Measurements from ENCODE around the gene SLC45A3. TPM values are rescaled to one million over a fixed set of nuclear protein-coding genes. Genes with fewer than 3 reads are reported as not detected.

Gene SLC45A3
- total RNA-seq, 4 donors from 2014 or later, result 1.4 to 6.7 (median 2.6) TPM

GRCh38 chr1:205662135-205662738, 18.1 kb downstream of the SLC45A3 start:
- 83 to 88% methylated on average over 14 to 15 of the region's 15 CpGs for WGBS, 2 donors
- intact Hi-C loops (cut with DNase I), result loop anchor here (5.0 to 10.0 kb wide), 2 partner anchors 40 to 253 kb away; no protein-coding TSS in a partner anchor

GRCh38 chr1:205661429-205662134, 18.7 kb downstream of the SLC45A3 start:
- no peak for TF ChIP-seq POLR2A (IDR thresholded peaks at IDR 0.05)
- TF ChIP-seq CTCF (IDR thresholded peaks at IDR 0.05), result no peak
- Histone ChIP-seq H3K27ac (no peak overlapping the region), H3K27me3 (no peaks in the 10 kb centered on the region), H3K9me3 (no peaks in the 10 kb centered on the region), H3K36me3 (no peaks in the 10 kb centered on the region), H3K4me3 (replicated peaks in 1 of 3) (no peak overlapping the region), H3K4me1 (peaks cover 6 to 11% of the 10 kb centered on the region in 2 donors)
- no peak for DNase-seq
- intact Hi-C loops (cut with DNase I), result loop anchor here (5.0 to 10.0 kb wide), 2 partner anchors 41 to 253 kb away; no protein-coding TSS in a partner anchor
- WGBS, 2 donors, result 55 to 76% methylated on average over 6 to 15 of the region's 16 CpGs

More at GRCh38 chr1:205662135-205662738, 18.1 kb downstream of the SLC45A3 start:
- no peak for TF ChIP-seq CTCF (IDR thresholded peaks at IDR 0.05)
- no peak for TF ChIP-seq POLR2A (IDR thresholded peaks at IDR 0.05)
- no peak for DNase-seq
- Histone ChIP-seq H3K36me3 (no peaks in the 10 kb centered on the region), H3K4me3 (replicated peaks in 1 of 3) (no peak overlapping the region), H3K27me3 (no peaks in the 10 kb centered on the region), H3K4me1 (peaks cover 6 to 11% of the 10 kb centered on the region in 2 donors), H3K9me3 (no peaks in the 10 kb centered on the region), H3K27ac (no peak overlapping the region)

GRCh38 chr1:205660361-205660760, 19.9 kb downstream of the SLC45A3 start:
- Histone ChIP-seq H3K27me3 (no peaks in the 10 kb centered on the region), H3K9me3 (no peaks in the 10 kb centered on the region), H3K4me1 (peaks cover 6 to 11% of the 10 kb centered on the region in 2 donors), H3K4me3 (replicated peaks in 1 of 3) (no peak overlapping the region), H3K27ac (no peak overlapping the region), H3K36me3 (no peaks in the 10 kb centered on the region)
- 81 to 93% methylated on average over 3 to 5 of the region's 8 CpGs for WGBS, 2 donors
- TF ChIP-seq CTCF (IDR thresholded peaks at IDR 0.05) (no peak), POLR2A (IDR thresholded peaks at IDR 0.05) (no peak)
- DNase-seq, result no peak
- intact Hi-C loops (cut with DNase I), result loop anchor here (5.0 to 10.0 kb wide), 2 partner anchors 42 to 254 kb away; no protein-coding TSS in a partner anchor

- H3K27ac ChIP-seq, result no peak overlapping the region
- intact Hi-C loops (cut with DNase I), result loop anchor here (5.0 to 10.0 kb wide), 2 partner anchors 124 to 318 kb away; no protein-coding TSS in a partner anchor
- 28 to 42% methylated on average over 7 to 18 of the region's 20 CpGs for WGBS, 2 donors
Measured at GRCh38 chr1:205658943-205659581, 21.2 kb downstream of the SLC45A3 start.

More at GRCh38 chr1:205658943-205659581, 21.2 kb downstream of the SLC45A3 start:
- Histone ChIP-seq H3K4me3 (replicated peaks in 1 of 3) (no peak overlapping the region), H3K36me3 (no peaks in the 10 kb centered on the region), H3K27me3 (no peaks in the 10 kb centered on the region), H3K9me3 (no peaks in the 10 kb centered on the region), H3K4me1 (peaks cover 4 to 6% of the 10 kb centered on the region in 2 donors)
- peak; percentile 83 to 87 for DNase-seq
- TF ChIP-seq CTCF (IDR thresholded peaks at IDR 0.05) (peak; percentile 47 to 96 (median 88)), POLR2A (IDR thresholded peaks at IDR 0.05) (no peak)
